ENCODE results near the gene TPM1. TPM values are rescaled to one million over a fixed set of nuclear protein-coding genes. Genes with fewer than 3 reads are reported as not detected.

The TPM1 gene
- total RNA-seq, 1 experiment from 2014 or later = 22.5 TPM

DNA sequence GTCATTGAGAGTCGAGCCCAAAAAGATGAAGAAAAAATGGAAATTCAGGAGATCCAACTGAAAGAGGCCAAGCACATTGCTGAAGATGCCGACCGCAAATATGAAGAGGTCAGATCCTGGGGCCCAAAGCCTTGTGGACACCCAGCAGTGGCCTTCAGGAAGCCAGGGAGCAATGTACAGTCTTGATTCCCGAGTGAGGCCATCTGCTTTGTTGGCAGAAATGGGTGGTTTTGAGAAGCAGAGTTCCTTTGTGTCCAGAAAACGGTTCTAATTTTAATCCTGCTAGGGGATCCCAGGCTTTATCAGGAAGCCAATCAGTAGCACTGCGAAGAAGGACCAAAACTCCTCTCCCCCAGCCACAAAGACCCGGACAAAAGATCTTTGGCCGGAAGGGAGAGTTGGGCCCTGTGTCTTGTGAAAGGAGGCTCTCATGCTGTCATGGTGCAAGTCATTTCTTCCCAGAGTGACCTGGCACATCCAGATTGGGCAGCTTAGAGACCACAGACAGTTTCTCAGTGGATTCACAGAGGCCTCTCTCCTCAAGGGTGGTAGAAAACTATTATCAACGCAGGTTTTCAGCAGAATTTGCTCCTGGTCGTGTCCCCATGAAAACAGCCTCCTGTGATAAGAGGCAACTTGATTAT lies 17.1 kb downstream of the TPM1 start:
- Histone ChIP-seq H3K27me3 (ENCODE audit: insufficient read depth, low read length) (no peaks in the 10 kb centered on the region), H2AFZ (ENCODE audit: low read depth, low read length, poor library complexity, severe bottlenecking) (no peak overlapping the region), H3K4me2 (ENCODE audit: low read length) (no peak overlapping the region), H3K79me2 (ENCODE audit: insufficient read depth, low read length) (no peaks in the 10 kb centered on the region), H3K27ac (ENCODE audit: low read depth, low read length) (no peak overlapping the region), H3K4me1 (ENCODE audit: control insufficient read depth in 1 of 2, insufficient read depth in 2 of 2, low read length in 2 of 2) (no peaks in the 10 kb centered on the region), H4K20me1 (ENCODE audit: insufficient read depth) (no peaks in the 10 kb centered on the region), H3K9me3 (ENCODE audit: control insufficient read depth in 1 of 2, insufficient read depth in 1 of 2, low read depth in 1 of 2, low read length in 2 of 2) (no peaks in the 10 kb centered on the region), H3K9ac (ENCODE audit: low read length) (no peak overlapping the region), H3K36me3 (ENCODE audit: control insufficient read depth in 1 of 2, insufficient read depth in 2 of 2, low read length in 2 of 2) (peaks cover 0 to 2% of the 10 kb centered on the region in 2 experiments; a peak in 1 of 4 replicates), H3K9me2 (ENCODE audit: insufficient read depth) (no peaks in the 10 kb centered on the region), H3K4me3 (replicated peaks in 1 of 2; ENCODE audit: low read depth in 1 of 2, low read length in 2 of 2) (no peak overlapping the region)
- POLR2A ChIA-PET = no interaction called here
- DNase-seq (ENCODE audit: low read depth, low spot score) (no peak), ATAC-seq (no peak)
- CTCF ChIA-PET = interaction anchor here (1.3 kb wide), 1 partner anchor 12 kb away, joined by 4 read pairs; no protein-coding TSS in a partner anchor
- RAD21 ChIA-PET (ENCODE audit: low non-redundant PET in 1 of 2, low total read pairs in 2 of 2, uncharacterized antibody in 2 of 2, unreplicated experiment in 2 of 2) = no interaction called here
- TF ChIP-seq, protein P1, sequence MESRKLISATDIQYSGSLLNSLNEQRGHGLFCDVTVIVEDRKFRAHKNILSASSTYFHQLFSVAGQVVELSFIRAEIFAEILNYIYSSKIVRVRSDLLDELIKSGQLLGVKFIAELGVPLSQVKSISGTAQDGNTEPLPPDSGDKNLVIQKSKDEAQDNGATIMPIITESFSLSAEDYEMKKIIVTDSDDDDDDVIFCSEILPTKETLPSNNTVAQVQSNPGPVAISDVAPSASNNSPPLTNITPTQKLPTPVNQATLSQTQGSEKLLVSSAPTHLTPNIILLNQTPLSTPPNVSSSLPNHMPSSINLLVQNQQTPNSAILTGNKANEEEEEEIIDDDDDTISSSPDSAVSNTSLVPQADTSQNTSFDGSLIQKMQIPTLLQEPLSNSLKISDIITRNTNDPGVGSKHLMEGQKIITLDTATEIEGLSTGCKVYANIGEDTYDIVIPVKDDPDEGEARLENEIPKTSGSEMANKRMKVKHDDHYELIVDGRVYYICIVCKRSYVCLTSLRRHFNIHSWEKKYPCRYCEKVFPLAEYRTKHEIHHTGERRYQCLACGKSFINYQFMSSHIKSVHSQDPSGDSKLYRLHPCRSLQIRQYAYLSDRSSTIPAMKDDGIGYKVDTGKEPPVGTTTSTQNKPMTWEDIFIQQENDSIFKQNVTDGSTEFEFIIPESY (IDR thresholded peaks at IDR 0.05; ENCODE audit: extremely low read depth, insufficient replicate concordance, low read length) = no peak
- TF ChIP-seq, protein P2, sequence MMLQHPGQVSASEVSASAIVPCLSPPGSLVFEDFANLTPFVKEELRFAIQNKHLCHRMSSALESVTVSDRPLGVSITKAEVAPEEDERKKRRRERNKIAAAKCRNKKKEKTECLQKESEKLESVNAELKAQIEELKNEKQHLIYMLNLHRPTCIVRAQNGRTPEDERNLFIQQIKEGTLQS (IDR thresholded peaks at IDR 0.05) = no peak
- TF ChIP-seq, protein P3, sequence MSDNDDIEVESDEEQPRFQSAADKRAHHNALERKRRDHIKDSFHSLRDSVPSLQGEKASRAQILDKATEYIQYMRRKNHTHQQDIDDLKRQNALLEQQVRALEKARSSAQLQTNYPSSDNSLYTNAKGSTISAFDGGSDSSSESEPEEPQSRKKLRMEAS (IDR thresholded peaks at IDR 0.05) = no peak
- no peak for TF ChIP-seq YY1 (IDR thresholded peaks at IDR 0.05; ENCODE audit: extremely low read depth, insufficient replicate concordance, low read depth, low read length)
- TF ChIP-seq CEBPB (IDR thresholded peaks at IDR 0.05; ENCODE audit: low read depth) = no peak
- TF ChIP-seq SIN3A (IDR thresholded peaks at IDR 0.05; ENCODE audit: low read depth) = no peak
- TF ChIP-seq FOSL1 (IDR thresholded peaks at IDR 0.05; ENCODE audit: low read depth) = no peak
- TF ChIP-seq POLR2AphosphoS5 (IDR thresholded peaks at IDR 0.05; ENCODE audit: low read depth, low read length) = no peak
- no peak for TF ChIP-seq EZH2 (IDR thresholded peaks at IDR 0.05)
- TF ChIP-seq, protein P4, sequence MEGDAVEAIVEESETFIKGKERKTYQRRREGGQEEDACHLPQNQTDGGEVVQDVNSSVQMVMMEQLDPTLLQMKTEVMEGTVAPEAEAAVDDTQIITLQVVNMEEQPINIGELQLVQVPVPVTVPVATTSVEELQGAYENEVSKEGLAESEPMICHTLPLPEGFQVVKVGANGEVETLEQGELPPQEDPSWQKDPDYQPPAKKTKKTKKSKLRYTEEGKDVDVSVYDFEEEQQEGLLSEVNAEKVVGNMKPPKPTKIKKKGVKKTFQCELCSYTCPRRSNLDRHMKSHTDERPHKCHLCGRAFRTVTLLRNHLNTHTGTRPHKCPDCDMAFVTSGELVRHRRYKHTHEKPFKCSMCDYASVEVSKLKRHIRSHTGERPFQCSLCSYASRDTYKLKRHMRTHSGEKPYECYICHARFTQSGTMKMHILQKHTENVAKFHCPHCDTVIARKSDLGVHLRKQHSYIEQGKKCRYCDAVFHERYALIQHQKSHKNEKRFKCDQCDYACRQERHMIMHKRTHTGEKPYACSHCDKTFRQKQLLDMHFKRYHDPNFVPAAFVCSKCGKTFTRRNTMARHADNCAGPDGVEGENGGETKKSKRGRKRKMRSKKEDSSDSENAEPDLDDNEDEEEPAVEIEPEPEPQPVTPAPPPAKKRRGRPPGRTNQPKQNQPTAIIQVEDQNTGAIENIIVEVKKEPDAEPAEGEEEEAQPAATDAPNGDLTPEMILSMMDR (IDR thresholded peaks at IDR 0.05 in 2 of 3, conservative IDR thresholded peaks at IDR 0.05 in 1 of 3; ENCODE audit: borderline replicate concordance in 1 of 3, insufficient read depth in 1 of 3, low read depth in 2 of 3, low read length in 2 of 3) = no peak
- no peak for TF ChIP-seq CBX3 (IDR thresholded peaks at IDR 0.05; ENCODE audit: low read depth)
- no peak for TF ChIP-seq SP1 (IDR thresholded peaks at IDR 0.05; ENCODE audit: low read depth)
- no peak for TF ChIP-seq ZNF274 (IDR thresholded peaks at IDR 0.05; ENCODE audit: low read depth, low read length)
- TF ChIP-seq RAD21 (IDR thresholded peaks at IDR 0.05; ENCODE audit: low read depth) = no peak
- BruUV-seq (replicated peaks) = no TSS peak
- intact Hi-C loops (cut with micrococcal nuclease) = no loop called here

Data from HCT116 (cell line).